Measurements from ENCODE around the gene NAT9. TPM values are rescaled to one million over a fixed set of nuclear protein-coding genes. Genes with fewer than 3 reads are reported as not detected.

NAT9 gene
- total RNA-seq, 1 donor from 2014 or later: 19.4 TPM

GRCh38 chr17:74807925-74808324 lies 31.8 kb upstream of the NAT9 start:
- ATAC-seq: no peak

GRCh38 chr17:74807441-74807840 lies 31.3 kb upstream of the NAT9 start:
- no peak for ATAC-seq
- DNase-seq (ENCODE audit: missing footprints): peak; percentile 58
- intact Hi-C loops (cut with DNase I): no loop called here

More at GRCh38 chr17:74807925-74808324, 31.8 kb upstream of the NAT9 start:
- DNase-seq (ENCODE audit: missing footprints): peak; percentile 34
- intact Hi-C loops (cut with DNase I): no loop called here

GRCh38 chr17:74806334-74806733 lies 30.2 kb upstream of the NAT9 start:
- DNase-seq (ENCODE audit: missing footprints) (no peak), ATAC-seq (no peak)
- intact Hi-C loops (cut with DNase I): no loop called here

- DNase-seq (ENCODE audit: missing footprints) (no peak), ATAC-seq (peak; percentile 72)
- intact Hi-C loops (cut with DNase I): no loop called here
Measured at GRCh38 chr17:74805591-74805991, 29.4 kb upstream of the NAT9 start.

GRCh38 chr17:74804683-74805082 lies 28.5 kb upstream of the NAT9 start:
- DNase-seq (ENCODE audit: missing footprints) (no peak), ATAC-seq (no peak)
- intact Hi-C loops (cut with DNase I): no loop called here

- intact Hi-C loops (cut with DNase I): no loop called here
- no peak for DNase-seq (ENCODE audit: missing footprints)
- ATAC-seq: no peak
Measured at GRCh38 chr17:74803971-74804370, 27.8 kb upstream of the NAT9 start.

- intact Hi-C loops (cut with DNase I): no loop called here
- ATAC-seq: no peak
- DNase-seq (ENCODE audit: missing footprints): no peak
Measured at GRCh38 chr17:74803388-74803930, 27.3 kb upstream of the NAT9 start.

- DNase-seq (ENCODE audit: missing footprints): no peak
- ATAC-seq: no peak
- intact Hi-C loops (cut with DNase I): no loop called here
Measured at GRCh38 chr17:74801896-74802295, 25.8 kb upstream of the NAT9 start.

- intact Hi-C loops (cut with DNase I): no loop called here
- DNase-seq (ENCODE audit: missing footprints) (no peak), ATAC-seq (no peak)
Measured at GRCh38 chr17:74800531-74800930, 24.4 kb upstream of the NAT9 start.

GRCh38 chr17:74799097-74799496 lies 23.0 kb upstream of the NAT9 start:
- ATAC-seq: no peak
- DNase-seq (ENCODE audit: missing footprints): no peak

GRCh38 chr17:74798239-74798707 lies 22.1 kb upstream of the NAT9 start:
- intact Hi-C loops (cut with DNase I): no loop called here
- DNase-seq (ENCODE audit: missing footprints) (no peak), ATAC-seq (no peak)

More at GRCh38 chr17:74799097-74799496, 23.0 kb upstream of the NAT9 start:
- intact Hi-C loops (cut with DNase I): no loop called here

- DNase-seq (ENCODE audit: missing footprints) (no peak), ATAC-seq (no peak)
- intact Hi-C loops (cut with DNase I): no loop called here
Measured at GRCh38 chr17:74797824-74798223, 21.7 kb upstream of the NAT9 start.

- ATAC-seq: no peak
- DNase-seq (ENCODE audit: missing footprints): no peak
- intact Hi-C loops (cut with DNase I): no loop called here
Measured at GRCh38 chr17:74796866-74797265, 20.7 kb upstream of the NAT9 start.

- ATAC-seq: no peak
- intact Hi-C loops (cut with DNase I): no loop called here
Measured at GRCh38 chr17:74796211-74796610, 20.1 kb upstream of the NAT9 start.

GRCh38 chr17:74795327-74796020 lies 19.3 kb upstream of the NAT9 start:
- no peak for ATAC-seq
- intact Hi-C loops (cut with DNase I): no loop called here

More at GRCh38 chr17:74796211-74796610, 20.1 kb upstream of the NAT9 start:
- DNase-seq (ENCODE audit: missing footprints): no peak

GRCh38 chr17:74792586-74793105 lies 16.5 kb upstream of the NAT9 start:
- no peak for ATAC-seq
- DNase-seq (ENCODE audit: missing footprints): no peak
- intact Hi-C loops (cut with DNase I): loop anchor here (5.0 kb wide), 1 partner anchor 165 kb away; no protein-coding TSS in a partner anchor

More at GRCh38 chr17:74795327-74796020, 19.3 kb upstream of the NAT9 start:
- no peak for DNase-seq (ENCODE audit: missing footprints)

GRCh38 chr17:74790161-74791058 lies 14.3 kb upstream of the NAT9 start:
- DNase-seq (ENCODE audit: missing footprints): no peak
- intact Hi-C loops (cut with DNase I): loop anchor here (1.0 to 5.0 kb wide), 2 partner anchors 75 to 167 kb away; no protein-coding TSS in a partner anchor
- ATAC-seq: no peak

- DNase-seq (ENCODE audit: missing footprints): no peak
- no peak for ATAC-seq
- intact Hi-C loops (cut with DNase I): no loop called here
Measured at GRCh38 chr17:74786431-74787055, 10.4 kb upstream of the NAT9 start.

GRCh38 chr17:74785981-74786360 lies 9.8 kb upstream of the NAT9 start:
- ATAC-seq: no peak
- no peak for DNase-seq (ENCODE audit: missing footprints)
- intact Hi-C loops (cut with DNase I): no loop called here

All from Right ventricle myocardium inferior (tissue), 1 donor.